ENCODE measurements around the gene MTHFR.

Gene MTHFR

GRCh38 chr1:11759791-11760190, 46.0 kb downstream of the MTHFR start:
- DNase-seq (ENCODE audit: low spot score) = no peak

- no peak for DNase-seq (ENCODE audit: low spot score)
These were observed 48.7 kb downstream of the MTHFR start for GRCh38 chr1:11757047-11757446.

- DNase-seq (ENCODE audit: low spot score) = no peak
These were observed 52.1 kb downstream of the MTHFR start for GRCh38 chr1:11753555-11754208.

- DNase-seq (ENCODE audit: low spot score) = no peak
These were observed 53.2 kb downstream of the MTHFR start for GRCh38 chr1:11752359-11753088.

- no peak for DNase-seq (ENCODE audit: low spot score)
These were observed 54.7 kb downstream of the MTHFR start for GRCh38 chr1:11751087-11751486.

- DNase-seq (ENCODE audit: low spot score) = no peak
These were observed 55.8 kb downstream of the MTHFR start for GRCh38 chr1:11749996-11750395.

- DNase-seq (ENCODE audit: low spot score) = peak; percentile 67
These were observed 56.5 kb downstream of the MTHFR start for GRCh38 chr1:11749203-11749689.

GRCh38 chr1:11748294-11749202, 57.2 kb downstream of the MTHFR start:
- no peak for DNase-seq (ENCODE audit: low spot score)

- DNase-seq (ENCODE audit: low spot score) = no peak
These were observed 58.8 kb downstream of the MTHFR start for GRCh38 chr1:11746795-11747487.

GRCh38 chr1:11746092-11746491, 59.7 kb downstream of the MTHFR start:
- peak; percentile 34 for DNase-seq (ENCODE audit: low spot score)

- no peak for DNase-seq (ENCODE audit: low spot score)
These were observed 61.5 kb downstream of the MTHFR start for GRCh38 chr1:11744287-11744686.

- peak; percentile 15 for DNase-seq (ENCODE audit: low spot score)
These were observed 63.7 kb downstream of the MTHFR start for GRCh38 chr1:11741919-11742558.

- no peak for DNase-seq (ENCODE audit: low spot score)
These were observed 64.3 kb downstream of the MTHFR start for GRCh38 chr1:11741482-11741881.

- DNase-seq (ENCODE audit: low spot score) = no peak
These were observed 65.2 kb downstream of the MTHFR start for GRCh38 chr1:11740258-11741192.

GRCh38 chr1:11738783-11739182, 67.0 kb downstream of the MTHFR start:
- DNase-seq (ENCODE audit: low spot score) = no peak

GRCh38 chr1:11738096-11738495, 67.7 kb downstream of the MTHFR start:
- no peak for DNase-seq (ENCODE audit: low spot score)

- DNase-seq (ENCODE audit: low spot score) = peak; percentile 88
These were observed 68.8 kb downstream of the MTHFR start for GRCh38 chr1:11736746-11737639.

- peak; percentile 90 for DNase-seq (ENCODE audit: low spot score)
These were observed 69.7 kb downstream of the MTHFR start, which contains the start of gene AGTRAP for GRCh38 chr1:11735854-11736745. TSS of gene AGTRAP (plus strand) at chr1:11736136. CDS start at chr1:11736209, 73 bp downstream.

Measured in kidney tubule cell (primary cell).